Measurements from ENCODE around the gene TM2D1.
"Not testable (repeated sequence)": the region's sequence is repeated elsewhere in the genome, so short reads cannot be mapped to it uniquely, and the experiment has no call there.

Gene TM2D1

DNA sequence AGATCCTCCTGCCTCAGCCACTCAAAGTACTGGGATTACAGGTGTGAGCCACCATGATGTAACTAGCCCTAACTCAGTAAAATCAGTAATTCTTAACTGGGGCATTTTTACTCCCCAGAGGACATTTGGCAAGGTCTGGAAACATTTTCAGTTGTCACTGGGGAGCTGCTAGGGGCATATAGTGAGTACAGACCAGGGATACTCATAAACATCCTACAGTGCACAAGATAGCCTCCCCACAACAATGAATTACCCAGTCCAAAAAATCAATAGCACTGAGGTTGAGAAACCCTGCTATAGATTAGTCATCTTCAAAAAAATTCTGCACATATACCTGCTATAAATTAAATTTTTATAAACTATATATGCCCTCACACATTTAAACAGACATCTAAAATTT is 13.0 kb downstream of the TM2D1 start:
- TF ChIP-seq, protein P1, sequence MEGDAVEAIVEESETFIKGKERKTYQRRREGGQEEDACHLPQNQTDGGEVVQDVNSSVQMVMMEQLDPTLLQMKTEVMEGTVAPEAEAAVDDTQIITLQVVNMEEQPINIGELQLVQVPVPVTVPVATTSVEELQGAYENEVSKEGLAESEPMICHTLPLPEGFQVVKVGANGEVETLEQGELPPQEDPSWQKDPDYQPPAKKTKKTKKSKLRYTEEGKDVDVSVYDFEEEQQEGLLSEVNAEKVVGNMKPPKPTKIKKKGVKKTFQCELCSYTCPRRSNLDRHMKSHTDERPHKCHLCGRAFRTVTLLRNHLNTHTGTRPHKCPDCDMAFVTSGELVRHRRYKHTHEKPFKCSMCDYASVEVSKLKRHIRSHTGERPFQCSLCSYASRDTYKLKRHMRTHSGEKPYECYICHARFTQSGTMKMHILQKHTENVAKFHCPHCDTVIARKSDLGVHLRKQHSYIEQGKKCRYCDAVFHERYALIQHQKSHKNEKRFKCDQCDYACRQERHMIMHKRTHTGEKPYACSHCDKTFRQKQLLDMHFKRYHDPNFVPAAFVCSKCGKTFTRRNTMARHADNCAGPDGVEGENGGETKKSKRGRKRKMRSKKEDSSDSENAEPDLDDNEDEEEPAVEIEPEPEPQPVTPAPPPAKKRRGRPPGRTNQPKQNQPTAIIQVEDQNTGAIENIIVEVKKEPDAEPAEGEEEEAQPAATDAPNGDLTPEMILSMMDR (IDR thresholded peaks at IDR 0.05; ENCODE audit: low read depth, low read length), result no peak
- H3K4me3 ChIP-seq (ENCODE audit: low read depth, low read length), result no peak overlapping the region

DNA sequence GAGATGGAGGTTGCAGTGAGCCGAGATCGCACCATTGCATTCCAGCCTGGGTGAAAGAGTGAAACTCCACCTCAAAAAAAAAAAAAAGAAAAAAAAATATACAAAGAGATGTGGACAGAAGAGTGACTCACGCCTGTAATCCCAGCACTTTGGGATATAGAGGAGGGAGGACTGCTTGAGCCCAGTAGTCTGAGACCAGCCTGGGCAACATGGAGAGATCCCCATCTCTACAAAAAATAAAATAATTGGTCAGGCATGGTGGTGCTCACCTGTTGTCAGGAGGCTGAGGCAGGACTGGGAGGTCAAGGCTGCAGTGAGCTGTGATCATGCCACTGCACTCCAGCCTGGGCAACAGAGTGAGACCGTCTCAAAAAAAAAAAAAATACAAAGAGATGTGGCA is 13.7 kb downstream of the TM2D1 start:
- H3K4me3 ChIP-seq (ENCODE audit: low read depth, low read length), result not testable (repeated sequence)

DNA sequence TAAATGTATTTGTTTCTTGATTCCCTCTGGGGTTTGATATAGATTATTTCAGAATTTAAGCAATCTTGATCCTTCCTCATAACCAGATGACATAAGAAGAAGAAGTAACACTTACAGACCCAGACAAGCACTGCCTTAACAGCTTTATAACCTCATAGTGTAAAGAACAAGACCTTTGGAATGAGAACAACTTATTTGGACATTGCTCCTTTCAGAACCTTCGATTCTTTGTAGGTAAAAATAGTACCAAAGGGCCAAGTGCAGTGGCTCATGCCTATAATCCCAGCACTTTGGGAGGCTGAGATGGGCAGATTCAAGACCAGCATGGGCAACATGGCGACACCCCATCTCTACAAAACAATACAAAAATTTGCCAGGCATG is 15.0 kb downstream of the TM2D1 start:
- TF ChIP-seq, protein P1 (IDR thresholded peaks at IDR 0.05; ENCODE audit: low read depth, low read length), result no peak
- no peak overlapping the region for H3K4me3 ChIP-seq (ENCODE audit: low read depth, low read length)

DNA sequence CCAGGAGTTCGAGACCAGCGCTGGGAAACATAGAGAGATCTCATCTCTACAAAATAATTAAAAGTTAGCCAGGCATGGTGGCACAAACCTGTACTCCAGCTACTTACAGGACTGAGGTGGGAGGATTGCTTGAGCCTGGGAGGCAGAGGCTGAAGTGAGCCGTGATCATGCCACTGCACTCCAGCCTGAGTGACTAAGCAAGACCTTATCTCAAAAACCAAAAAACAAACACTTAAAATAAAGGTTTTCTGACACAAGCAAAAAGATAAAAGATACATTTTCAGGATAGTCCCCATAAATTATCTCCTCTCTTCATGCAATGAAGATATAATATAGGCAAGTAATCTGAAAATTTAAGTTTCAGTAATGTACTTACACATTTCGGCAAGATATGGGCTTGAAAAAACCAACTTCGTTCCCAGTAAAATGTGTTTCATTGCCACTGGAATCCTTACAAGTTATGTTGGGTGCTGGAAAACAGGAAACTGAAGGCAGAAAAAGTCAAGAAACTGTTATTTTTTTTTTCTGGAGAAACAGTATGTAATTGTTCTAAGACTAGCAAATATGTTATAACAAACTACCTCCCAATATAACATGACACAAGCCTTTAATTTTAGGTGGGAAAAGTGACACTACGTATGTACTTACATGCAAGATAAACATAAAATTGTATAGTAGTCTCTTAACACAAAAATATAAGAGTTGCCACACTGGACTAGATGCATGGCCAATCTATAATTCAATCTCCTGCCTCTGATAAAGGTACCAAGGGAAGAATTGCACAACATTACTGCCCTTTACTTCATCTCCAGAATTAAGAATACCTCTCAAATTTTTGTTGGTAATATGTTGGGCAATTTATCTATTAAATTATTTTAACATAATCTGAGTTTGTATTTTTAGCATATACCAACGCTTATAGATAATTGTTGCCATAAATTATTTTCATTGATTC is 15.7 kb downstream of the TM2D1 start:
- TF ChIP-seq, protein P1 (IDR thresholded peaks at IDR 0.05; ENCODE audit: low read depth, low read length), result no peak
- H3K4me3 ChIP-seq (ENCODE audit: low read depth, low read length), result no peak overlapping the region

DNA sequence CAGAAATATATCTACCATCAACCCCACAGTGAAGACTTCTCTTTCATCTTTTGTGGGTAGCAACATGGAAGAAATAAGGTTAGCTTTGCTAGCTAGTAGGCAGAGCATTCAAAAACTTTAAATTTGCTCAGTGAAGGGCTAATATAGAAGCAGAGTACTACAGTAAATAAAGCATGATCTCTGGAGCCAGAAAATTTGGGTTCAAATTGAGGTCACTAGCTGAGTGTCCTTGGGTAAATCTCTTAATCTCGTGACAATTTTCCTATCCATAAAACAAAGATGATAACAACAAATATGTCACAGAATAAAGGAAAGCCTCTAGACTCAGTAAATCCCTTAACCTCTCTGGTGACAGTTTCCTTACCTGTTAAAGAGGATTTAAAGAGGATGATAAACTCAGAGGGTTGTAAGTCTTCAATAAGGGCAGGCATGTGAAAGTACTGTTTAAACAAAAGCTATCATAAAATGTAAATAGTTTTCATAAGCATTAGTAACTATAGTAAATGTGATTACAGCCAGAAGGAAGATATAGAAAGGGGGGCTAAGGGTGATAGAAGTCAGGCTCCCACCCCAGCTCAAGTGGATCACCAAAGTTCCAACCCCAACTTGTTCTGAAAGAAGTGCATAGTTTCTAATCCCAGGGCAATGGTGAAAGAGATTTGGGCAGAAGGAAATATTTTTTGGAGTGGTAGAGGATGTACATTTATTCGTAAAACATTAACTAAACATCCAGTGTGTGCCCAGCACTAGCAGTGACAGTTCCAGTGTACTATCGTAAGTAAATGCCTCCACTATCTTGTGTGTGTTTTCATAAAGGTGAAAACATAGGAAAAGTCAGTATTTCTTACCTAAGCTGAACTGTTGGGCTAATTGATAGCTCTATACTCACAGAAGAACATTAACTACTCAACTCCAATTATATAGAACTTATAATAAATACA is 24.8 kb downstream of the TM2D1 start:
- TF ChIP-seq, protein P1 (IDR thresholded peaks at IDR 0.05; ENCODE audit: low read depth, low read length), result no peak
- H3K4me3 ChIP-seq (ENCODE audit: low read depth, low read length), result no peak overlapping the region

DNA sequence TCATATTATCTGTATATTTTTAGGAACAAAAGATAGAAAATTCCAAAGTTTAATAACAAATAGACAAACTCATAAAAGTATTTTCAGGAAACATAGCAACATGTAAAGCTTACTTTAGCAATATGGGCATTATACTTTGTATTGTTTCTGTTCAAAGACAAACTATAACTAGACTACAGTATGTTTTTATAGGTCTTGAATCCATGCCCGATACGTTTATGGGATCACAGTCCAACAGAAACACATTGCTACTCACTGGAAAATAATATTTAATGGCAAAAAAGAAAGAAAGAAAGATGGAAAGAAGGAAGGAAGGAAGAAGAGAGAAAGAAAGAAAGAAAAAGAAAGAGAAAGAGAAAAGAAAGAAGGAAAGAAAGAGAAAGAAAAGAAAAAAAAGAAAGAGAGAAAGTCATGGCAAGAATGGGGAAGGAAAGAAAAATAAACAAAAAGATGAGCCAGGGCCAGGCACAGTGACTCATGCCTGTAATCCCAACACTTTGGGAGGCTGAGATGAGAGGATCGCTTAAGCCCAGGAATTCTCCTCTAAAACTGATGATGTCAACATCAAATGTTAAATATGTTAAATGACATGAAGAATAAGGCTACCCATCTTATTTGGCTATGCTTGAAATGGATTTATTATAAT is 32.7 kb downstream of the TM2D1 start:
- TF ChIP-seq, protein P1 (IDR thresholded peaks at IDR 0.05; ENCODE audit: low read depth, low read length), result no peak
- H3K4me3 ChIP-seq (ENCODE audit: low read depth, low read length), result no peak overlapping the region

DNA sequence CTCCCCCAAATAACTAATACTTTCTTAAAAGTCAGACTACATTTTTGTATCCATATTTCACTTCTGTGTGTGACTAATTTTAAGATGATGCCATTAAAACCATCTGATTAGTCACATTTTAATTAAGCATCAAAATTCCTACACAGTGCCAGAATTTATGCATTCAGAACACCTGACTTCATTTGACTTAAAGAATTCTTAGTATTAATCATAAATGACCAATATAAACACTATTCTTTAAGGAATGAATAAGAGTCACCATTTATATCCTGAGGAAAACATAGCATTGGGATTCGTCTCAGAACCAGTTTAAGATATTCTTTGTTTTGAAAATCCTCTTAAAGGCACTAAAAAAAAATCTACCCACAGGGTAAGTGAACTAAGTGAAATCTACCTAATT is 37.0 kb downstream of the TM2D1 start:
- TF ChIP-seq, protein P1 (IDR thresholded peaks at IDR 0.05; ENCODE audit: low read depth, low read length), result no peak
- no peak overlapping the region for H3K4me3 ChIP-seq (ENCODE audit: low read depth, low read length)
